Stimulated activated CD8-positive, alpha-beta memory T cell treated with anti-CD3 and anti-CD28 coated beads, Interleukin-15, amount 100 ng/mL, for 24 hours (primary cell): ENCODE measurements around the gene FCRL5.
"Not testable (repeated sequence)": the region's sequence is repeated elsewhere in the genome, so short reads cannot be mapped to it uniquely, and the experiment has no call there.

ENCODE experiments used
- DNase-seq: peaks from one replicate; pipeline ENCODE4 v3.0.0-alpha.2; 2020; ENCODE audit warnings: low read depth

Gene FCRL5

DNA sequence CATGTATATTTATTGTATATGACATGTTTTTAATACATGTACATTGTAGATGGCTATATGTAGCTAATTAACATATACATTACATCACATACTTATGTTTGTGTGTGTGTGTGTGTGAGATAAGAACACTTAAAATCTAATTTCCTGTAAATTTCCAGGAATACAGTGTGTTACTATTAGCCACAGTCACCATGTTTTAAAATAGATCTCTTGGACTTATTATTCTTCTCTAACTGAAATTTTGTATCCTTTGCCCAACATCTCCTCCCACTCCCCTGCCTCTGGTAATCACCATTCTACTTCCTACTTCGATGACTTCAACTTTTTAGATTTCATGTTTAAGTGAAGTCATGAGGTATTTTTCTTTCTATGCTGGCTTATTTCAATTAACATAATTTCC is 64.8 kb downstream of the FCRL5 start:
- no peak for DNase-seq

DNA sequence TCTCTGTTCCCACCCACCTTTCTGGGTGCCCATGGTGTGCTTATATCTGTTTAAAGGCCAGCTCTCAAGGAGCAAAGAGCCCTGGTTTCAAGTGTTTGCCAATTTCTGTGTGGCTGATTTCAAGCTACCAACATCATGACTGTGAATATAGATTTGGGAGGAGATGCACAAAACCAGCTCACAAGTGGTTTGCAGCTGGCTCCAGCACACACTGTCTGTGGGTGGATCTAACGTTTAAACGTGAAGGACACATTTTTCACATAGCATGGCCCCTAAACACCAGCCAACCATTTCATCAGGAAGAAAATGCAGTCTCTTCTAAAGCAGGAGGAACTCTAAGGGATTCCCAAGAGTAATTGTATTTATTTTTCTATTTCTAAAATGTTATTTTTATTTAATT is 65.2 kb downstream of the FCRL5 start:
- no peak for DNase-seq

DNA sequence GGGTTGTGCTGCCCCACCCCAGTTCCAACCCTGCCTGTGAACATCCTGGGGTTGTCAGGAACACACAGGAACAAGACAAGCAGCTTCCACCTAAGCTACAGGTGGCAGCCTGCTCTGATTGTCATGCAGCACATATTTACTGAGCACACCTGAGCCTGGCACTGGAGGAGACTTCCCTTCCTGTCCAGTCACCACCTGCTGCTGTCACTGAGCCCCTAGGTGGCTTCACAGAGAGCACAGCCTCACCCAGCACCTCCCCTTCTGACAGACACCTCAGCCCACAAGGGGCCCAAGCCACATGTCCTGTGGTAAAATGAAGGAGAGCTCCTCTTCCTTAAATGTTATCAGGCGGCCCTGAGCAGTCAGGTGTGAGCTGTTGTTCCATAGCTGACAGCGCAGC is 65.9 kb downstream of the FCRL5 start:
- not testable (repeated sequence) for DNase-seq

DNA sequence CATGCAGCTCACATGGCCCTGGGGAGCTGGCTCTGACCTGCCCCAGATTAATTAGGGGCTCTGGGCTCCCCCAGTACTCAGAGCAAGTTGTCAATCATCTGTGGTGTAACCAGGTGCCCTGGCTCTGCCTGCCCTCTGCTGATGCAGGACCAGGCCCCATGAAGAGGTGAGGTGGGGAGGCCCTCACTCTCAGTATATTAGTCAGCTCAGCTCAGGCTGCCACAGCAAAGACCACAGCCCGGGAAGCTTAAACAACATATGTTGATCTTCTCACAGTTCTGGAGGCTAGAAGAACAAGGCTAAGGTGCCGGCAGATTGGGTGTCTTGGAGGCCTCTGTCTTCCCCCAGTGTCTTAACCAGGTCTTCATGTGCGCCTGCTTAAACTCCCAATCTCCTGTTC is 66.5 kb downstream of the FCRL5 start:
- DNase-seq = no peak

DNA sequence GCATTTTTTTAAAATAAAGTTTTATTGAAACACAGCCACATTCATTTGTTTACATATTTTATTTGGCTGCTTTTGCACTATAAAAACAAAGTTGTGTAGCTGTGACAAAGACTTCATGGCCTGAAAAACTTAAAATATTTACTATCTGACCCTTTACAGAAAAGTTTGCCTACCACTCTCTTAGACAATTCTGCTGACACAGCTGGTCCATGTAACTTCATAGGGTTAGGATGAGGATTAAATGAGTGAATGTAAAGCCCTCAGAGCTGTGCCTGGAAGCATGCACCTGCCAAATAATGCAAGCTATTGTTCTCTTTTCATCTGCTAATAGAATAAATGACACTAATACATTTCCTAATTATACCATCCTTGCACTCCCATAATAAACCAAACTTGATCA is 67.7 kb downstream of the FCRL5 start:
- no peak for DNase-seq

DNA sequence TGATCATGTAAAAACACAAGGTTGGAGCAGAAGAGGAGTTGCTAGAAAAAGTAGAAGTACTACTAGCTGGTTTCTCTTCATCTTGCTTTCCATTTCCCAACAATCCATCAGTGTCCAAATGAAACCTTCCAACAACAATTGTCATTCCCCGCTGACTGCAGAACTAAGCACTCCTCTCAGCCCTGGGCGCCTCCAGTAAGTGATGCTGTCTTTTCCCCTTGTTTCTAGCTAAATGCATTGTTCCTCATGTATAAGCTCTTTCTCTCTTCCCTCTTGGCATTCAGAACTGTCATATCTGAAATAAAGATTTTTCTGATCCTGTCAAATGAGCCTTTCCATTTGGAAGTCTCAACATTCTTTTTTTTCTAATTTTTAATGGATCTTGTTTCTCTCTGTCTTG is 68.7 kb downstream of the FCRL5 start:
- no peak for DNase-seq

DNA sequence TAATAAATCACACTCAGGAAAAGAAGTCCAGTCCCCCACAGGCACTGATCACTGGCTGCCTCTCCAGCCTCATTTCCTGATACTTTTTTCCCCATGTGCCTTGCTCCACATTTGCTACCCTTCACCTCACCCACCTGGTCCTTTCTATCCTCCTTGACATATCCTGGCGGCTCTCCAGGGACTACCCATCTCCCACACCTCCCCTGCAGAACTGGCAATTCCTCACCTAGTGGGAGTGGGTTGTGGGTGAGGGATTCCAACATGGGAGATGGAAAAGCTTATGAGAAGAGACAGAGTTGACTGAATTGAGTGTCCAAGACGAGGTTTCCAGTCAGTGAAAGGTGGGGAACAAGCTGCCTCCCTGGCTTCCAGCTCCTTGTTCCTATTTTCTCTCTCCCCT is 69.6 kb downstream of the FCRL5 start:
- DNase-seq = no peak

DNA sequence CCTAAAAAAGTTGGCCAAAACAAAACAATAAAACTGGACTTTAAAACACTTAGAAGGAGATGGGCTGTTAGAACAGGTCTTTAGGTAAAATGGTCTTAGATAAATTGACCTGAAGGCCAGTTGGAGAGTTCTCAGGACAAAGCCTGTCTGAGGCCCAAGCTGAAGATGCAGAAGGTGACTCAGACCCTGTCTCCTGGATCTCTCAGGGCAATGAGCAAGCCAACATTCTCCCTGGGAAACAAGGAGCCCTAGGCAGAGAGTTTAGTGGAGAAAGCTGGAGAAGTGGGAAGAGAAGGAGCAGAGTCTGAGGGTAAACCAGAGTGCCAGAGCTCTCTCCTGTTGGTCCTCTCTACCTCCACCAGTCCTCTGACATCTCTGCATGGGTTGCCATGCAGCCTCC is 70.1 kb downstream of the FCRL5 start:
- DNase-seq = no peak

DNA sequence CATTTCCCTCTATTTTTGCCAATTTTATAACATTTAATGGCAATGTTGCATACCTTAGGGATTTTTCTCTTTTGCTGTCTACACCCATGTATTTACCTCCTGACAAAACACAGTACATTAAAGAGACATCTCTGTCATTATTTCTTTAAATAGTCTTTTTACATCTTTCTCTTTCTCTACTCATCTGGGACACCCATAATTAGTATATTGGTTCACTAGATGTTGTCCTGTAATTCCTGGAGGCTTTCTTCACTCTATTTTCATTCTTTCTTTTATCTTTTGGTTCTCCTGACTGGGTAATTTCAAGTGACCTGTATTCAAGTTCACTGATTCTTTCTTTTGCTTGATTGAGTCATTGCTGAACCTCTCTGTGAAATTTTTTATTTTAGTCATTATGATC is 74.3 kb downstream of the FCRL5 start:
- DNase-seq = no peak

DNA sequence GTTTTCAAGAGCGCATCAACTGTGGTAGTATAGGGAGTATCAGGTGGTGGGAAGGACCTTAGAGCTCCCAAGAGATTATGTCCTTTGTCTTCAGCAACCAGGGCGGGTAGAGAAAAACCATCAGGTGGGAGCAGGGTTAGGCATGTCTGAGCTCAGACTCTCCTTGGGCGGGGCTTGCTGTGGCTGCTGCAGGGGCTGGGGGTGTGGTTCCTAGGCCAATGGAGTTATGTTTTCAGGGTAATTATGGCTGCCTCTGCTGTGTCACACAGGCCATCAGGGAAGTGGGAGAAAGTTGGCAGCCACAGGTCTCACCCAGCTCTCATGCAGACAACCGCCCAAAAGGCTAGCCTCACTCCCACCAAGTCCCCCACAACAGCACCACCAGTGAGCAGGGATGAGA is 74.9 kb downstream of the FCRL5 start:
- no peak for DNase-seq

DNA sequence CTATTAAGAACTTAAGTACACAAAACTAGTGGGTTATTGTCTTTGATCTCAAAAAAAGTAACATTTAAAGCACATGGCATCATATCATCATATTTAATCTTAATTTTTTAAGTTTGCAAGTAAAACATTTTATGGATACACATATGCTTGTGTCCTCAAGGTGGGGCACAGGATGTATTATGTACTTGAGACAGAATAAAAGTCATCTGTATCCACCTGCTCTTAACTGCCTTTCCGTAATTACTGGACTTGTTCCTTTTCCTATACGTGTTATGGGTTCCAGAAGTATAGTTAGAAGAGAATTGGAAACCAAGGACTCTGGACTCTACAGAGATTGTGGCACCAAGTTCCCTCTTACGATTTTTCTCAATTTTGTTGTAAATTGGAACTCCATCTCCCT is 79.4 kb downstream of the FCRL5 start:
- DNase-seq = no peak

DNA sequence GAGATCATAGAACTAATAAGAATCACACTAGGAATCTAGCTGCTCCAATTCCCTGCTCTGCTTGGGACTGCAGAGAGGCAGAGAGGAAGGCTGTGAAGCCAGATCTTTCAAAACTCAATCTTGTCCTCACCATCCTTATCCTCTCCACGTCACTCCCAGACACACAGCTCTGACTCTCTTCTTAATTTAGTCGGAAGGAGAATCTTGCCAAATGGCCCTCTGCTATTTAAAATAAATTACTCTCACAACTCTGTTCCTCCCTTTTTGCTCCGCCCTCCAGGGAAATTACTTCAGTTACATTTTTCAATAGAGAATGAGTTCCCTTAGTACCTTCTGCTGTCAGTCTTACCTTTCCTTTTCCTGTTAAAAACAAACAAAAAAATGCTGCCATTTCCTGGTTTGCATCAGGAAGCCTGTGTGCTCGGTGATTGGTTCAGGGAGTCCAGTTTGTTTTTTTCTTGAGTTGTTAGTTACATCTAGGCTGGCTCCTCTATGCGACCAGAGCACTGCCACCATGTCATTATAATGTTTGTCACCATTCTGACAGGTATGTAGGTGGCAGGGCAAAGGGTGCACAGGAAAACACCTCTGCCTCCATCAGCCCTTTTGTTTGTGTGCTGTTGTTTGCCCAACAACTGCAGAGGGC is 80.1 kb downstream of the FCRL5 start:
- no peak for DNase-seq

DNA sequence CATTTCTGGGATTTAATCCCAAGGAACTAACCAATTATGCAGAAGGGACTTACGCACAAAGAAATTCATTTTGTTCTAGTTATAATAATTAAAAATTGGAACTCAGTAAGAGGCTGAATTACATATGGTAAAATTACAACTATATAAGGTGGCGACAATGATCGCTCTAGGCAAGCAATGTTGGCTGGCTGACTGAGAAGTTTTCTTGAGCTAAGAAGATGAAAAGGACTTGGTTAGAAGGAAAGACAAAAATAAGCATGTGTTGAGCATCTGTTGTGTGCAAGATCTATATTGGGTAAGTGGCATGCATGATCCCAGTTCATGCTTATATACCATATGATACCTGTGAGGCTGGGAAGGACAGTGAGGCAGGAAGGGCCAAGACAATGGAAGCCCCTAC is 80.8 kb downstream of the FCRL5 start:
- no peak for DNase-seq

DNA sequence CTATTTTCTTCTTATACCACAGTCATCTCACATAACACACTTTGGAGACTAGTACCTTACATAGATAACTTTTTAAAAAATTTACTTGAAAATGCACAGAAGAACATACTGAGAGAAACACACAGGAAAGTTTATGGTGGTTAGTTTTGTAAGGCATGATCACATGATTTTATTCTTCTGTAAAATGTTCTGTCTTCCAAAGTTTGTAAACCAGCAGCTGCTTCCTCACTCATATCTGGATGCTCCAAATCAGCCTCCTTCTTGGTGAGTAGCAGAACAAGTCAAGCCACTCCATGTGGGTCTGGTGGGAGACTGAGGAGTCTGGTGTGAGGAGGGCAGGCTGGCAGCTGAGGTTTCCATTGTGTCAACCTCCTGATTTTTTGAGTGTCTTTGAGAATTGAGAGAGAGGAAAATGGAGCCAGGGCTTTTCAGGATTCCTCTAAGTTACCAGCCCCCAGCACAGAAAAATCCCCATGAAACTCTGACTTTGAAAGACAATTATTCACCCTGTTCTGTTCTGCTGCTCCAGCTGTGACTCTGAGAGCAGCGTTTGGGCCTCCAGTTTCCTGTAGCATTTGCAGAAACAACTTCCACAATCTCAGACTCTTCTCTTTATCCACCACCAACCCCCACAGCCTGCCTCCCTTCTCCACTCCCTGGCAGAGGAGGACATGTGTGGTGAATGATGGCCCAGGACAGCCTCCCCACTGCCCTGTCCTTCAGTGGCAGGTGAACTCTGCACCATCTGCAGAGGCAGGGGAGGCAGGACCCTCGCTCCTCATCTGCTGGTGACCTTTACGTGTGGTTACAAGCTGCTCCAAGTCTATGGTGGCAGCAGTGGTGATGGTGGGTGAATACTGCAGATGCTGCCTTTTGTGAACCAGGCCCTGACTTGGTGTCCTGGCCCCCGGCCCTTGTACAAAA is 82.3 kb downstream of the FCRL5 start:
- DNase-seq = no peak

DNA sequence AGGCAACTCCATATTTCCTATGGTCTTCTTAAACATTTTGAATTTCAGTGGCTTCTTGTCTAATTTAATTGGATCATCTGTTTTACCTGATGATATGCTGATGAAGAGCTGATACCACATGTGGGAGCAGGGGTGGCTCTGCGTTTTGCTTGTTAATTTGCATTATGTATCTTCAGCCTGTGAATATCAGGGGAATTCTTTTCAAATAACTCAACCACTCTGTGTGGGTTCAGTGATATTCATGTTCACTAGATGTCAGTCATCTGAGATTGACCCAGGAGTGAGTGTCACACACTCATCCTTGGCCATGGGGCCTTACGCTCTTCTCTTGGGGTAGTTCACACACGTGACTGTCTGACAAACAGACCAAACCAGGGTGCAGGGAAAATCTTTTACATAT is 83.0 kb downstream of the FCRL5 start:
- DNase-seq = no peak

DNA sequence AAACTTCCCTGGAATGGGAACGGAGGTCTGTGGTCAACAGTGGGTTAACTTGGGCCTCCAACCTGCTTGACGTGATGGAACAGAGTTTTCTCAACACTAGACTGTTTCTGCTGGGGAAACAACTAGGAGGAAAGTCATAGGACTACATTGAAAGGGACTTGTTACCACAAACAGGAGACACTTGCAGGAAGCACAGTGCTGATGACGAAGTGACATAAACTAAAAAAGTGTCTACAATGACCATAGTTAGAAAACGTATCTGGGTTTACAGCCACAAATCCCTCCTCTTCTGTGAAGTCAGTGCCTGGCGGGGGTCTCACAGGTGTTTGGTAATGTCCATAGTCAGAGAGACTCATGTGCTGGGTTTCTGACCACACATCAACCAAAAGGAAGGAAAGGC is 86.3 kb downstream of the FCRL5 start:
- no peak for DNase-seq
